Mucosa of descending colon (tissue), 3 donors: ENCODE results near the gene FGFRL1. TPM values are rescaled to one million over a fixed set of nuclear protein-coding genes. Genes with fewer than 3 reads are reported as not detected.
"Not testable (repeated sequence)": the region's sequence is repeated elsewhere in the genome, so short reads cannot be mapped to it uniquely, and the experiment has no call there.

Experiments used
- ATAC-seq: fragments of 200-7000 bp; cut with Tn5 transposase; one replicate; pipeline ENCODE4 v1.9.1; 2020; ENCODE audit warnings: mild to moderate bottlenecking, moderate library complexity
- DNase-seq, 3 donors: peaks; one replicate each; pipeline ENCODE4 v3.0.0-alpha.2; 2020
- H3K36me3 ChIP-seq: fragments of 200-600 bp; one replicate; pipeline ENCODE4 v1.8.0; 2021; ENCODE audit warnings: low read depth, mild to moderate bottlenecking
- H3K4me1 ChIP-seq: fragments of 200-600 bp; one replicate; pipeline ENCODE4 v1.8.0; 2021; ENCODE audit warnings: low read depth, mild to moderate bottlenecking
- H3K4me3 ChIP-seq: fragments of 200-600 bp; one replicate; pipeline ENCODE4 v1.8.0; 2021; ENCODE audit warnings: mild to moderate bottlenecking
- H3K9me3 ChIP-seq: fragments of 200-600 bp; one replicate; pipeline ENCODE4 v1.8.0; 2021; ENCODE audit warnings: mild to moderate bottlenecking
- intact Hi-C, 2 donors: fragments of 100-400 bp; cut with DNase I in 1 of 2; cut with micrococcal nuclease in 1 of 2; formaldehyde crosslinking; loops; one replicate each; pipeline versions ENCODE4 v1.11.0 to v1.11.1; 2022; cut with DNase I, micrococcal nuclease
- total RNA-seq, 3 donors: library from RNA; stranded (reverse); fragmentation: NEBNext Ultra II Directional in 2 of 3; extraction: Animal tissue kit (Norgen Biotek cat#: 25700) in 2 of 3; gene quantifications; one replicate each; pipeline versions ENCODE4 v1.2.1 to v1.2.4, GENCODE V29; 2021 to 2023
- TF ChIP-seq, protein P1 (sequence below): fragments of 200-600 bp; IDR thresholded peaks from one replicate; pipeline ENCODE4 v1.8.0; 2022; ENCODE audit warnings: antibody characterized with exemption, mild to moderate bottlenecking
- donor health status: DM: no; HTN: no; CAD: no; lungs with moderate emphysema.
- donor health status: DM: no; HTN: no; CAD: no.
- donor health status: DM: no; HTN: yes; CAD: no.

Gene FGFRL1
- total RNA-seq, 3 donors from 2014 or later = 14.7 to 19.3 (median 16.9) TPM

DNA sequence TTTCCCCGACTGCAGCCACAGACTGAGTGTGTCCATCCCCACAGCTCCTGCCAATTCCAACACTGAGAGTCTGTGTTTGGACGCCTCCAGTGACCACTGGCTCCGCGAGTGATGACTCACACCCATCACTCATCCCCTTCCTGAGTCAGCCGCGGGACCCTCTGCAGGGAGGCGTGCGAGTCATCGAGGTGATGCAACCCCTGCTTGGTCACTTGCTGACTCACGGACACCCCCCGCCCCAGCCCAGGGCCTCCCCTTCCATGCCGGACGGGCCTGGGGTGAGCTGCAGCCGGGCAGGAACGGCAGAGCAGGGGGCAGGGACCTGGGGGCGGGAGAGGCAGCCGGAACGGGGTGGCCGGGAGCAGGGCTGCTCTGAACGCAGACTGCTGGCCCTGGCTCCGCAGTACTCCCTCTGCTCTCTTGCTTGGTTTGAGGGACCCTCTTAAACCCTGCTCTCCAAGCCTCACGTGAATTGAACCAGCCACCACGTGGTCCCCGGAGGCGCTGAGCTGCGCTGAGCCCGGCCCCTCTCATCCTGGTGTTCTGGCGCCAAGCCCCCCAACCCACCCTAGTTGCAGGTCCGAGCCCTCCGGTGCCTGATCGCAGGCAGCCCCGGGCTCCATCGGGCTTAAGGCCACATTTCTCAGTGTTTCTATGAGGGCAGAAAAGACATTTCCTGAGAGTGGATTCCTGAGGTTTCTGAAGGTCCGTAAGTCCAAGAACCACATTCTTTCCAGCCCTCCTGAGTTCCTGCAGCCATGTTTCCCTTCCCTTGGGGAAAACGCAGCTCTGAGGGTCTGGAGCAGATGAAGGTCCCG lies 32.4 kb downstream of the FGFRL1 start:
- Histone ChIP-seq H3K4me1 (peaks cover 31% of the 10 kb centered on the region), H3K4me3 (no peak overlapping the region), H3K9me3 (no peaks in the 10 kb centered on the region), H3K36me3 (no peaks in the 10 kb centered on the region)
- ATAC-seq = peak; percentile 39
- TF ChIP-seq, protein P1, sequence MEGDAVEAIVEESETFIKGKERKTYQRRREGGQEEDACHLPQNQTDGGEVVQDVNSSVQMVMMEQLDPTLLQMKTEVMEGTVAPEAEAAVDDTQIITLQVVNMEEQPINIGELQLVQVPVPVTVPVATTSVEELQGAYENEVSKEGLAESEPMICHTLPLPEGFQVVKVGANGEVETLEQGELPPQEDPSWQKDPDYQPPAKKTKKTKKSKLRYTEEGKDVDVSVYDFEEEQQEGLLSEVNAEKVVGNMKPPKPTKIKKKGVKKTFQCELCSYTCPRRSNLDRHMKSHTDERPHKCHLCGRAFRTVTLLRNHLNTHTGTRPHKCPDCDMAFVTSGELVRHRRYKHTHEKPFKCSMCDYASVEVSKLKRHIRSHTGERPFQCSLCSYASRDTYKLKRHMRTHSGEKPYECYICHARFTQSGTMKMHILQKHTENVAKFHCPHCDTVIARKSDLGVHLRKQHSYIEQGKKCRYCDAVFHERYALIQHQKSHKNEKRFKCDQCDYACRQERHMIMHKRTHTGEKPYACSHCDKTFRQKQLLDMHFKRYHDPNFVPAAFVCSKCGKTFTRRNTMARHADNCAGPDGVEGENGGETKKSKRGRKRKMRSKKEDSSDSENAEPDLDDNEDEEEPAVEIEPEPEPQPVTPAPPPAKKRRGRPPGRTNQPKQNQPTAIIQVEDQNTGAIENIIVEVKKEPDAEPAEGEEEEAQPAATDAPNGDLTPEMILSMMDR = no peak
- intact Hi-C loops = no loop called here
- DNase-seq = peak; percentile 61 to 87 (median 68)

DNA sequence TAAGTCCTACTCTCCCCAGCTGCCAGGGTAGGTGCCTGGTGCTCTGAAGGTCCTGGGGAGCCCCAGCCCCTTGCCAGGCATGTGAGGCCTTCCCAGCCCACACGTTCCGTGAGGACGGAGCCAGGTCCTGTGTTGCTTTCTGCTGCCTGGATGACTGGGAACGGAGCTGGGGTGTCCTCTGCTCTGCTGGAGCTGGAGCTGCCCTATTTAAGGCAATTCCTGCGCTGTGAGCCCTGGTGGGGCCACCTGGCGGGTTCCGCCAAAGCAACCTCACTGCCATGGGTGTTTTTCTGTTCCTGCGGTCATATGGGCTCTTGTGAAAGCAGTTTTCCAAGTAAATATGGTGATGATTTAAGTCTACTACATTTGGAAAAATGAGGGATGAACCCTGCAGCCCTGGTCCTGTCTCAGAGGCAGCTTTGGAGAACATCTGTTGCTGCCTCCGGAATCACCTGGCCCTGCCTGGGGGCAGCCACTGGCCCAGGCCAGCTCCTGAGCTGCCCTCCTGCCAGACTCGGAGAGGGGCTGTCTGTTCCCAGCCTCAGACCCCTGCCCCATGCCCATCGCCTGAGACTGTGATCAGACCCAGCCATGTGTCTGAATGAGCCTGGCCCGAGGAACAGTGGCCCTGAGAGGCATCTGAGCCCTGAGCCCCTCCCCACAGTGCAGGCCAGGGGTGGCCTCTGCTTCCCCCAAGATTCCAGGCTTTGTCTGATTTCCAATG lies 33.2 kb downstream of the FGFRL1 start:
- ATAC-seq = no peak
- no peak overlapping the region for H3K4me3 ChIP-seq
- no peaks in the 10 kb centered on the region for H3K36me3 ChIP-seq
- H3K9me3 ChIP-seq = no peaks in the 10 kb centered on the region
- peaks cover 31% of the 10 kb centered on the region for H3K4me1 ChIP-seq
- intact Hi-C loops = no loop called here
- TF ChIP-seq, protein P1 = no peak
- peak in 1 of 3 donors; percentile 48 for DNase-seq

DNA sequence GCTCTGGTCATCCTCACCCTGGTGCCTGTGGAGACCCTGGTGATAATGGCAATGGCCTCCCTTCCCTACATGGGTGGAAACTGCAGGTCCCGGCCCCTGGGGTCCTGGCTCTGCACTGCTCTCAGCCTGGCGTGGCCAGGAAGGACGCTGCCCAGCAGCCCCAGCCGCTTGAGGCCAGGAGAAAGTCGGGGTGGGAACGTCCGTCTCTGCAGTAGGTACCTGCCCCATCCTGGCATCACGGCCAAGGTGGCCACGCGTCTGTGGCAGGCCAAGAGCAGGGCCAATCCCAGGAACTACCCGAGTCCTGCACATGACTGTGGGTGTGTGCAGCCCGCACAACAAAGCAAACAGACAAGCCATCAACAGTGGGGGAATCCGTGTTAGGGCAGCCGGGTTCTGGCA lies 33.8 kb downstream of the FGFRL1 start:
- H3K9me3 ChIP-seq = no peaks in the 10 kb centered on the region
- H3K4me1 ChIP-seq = peaks cover 28% of the 10 kb centered on the region
- ATAC-seq (no peak), DNase-seq (peak; percentile 10 to 53 (median 29))
- TF ChIP-seq, protein P1 = no peak
- intact Hi-C loops = no loop called here
- no peaks in the 10 kb centered on the region for H3K36me3 ChIP-seq
- H3K4me3 ChIP-seq = no peak overlapping the region

DNA sequence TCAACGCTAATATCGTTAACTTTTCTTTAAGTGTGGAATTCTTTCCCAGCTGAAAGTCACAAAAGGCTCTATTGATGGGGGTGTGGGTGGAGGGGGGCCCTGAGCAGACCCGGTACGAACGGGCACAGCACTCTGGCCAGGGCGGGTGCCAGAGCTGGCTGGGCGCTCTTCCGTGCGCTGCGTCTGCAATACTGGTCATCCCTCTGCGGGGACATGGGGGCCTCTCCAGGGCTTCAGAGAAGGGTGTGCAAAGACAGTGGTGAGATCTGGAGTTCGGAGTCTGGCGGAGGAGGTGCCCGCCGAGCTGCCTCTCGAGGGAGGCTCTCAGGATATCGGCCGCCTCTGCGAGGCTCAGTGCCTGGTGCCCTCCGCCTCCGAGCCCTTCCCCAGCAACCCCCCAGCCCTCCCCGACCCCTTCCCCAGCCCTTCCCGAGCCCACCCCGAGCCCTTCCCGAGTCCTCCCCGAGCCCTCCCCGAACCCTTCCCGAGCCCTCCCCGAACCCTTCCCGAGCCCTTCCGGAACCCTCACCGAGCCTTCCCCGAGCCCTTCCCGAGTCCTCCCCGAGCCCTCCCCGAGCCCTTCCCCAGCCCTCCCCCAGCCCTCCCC lies 34.3 kb downstream of the FGFRL1 start:
- Histone ChIP-seq H3K9me3 (no peaks in the 10 kb centered on the region), H3K36me3 (no peaks in the 10 kb centered on the region), H3K4me3 (no peak overlapping the region), H3K4me1 (peaks cover 28% of the 10 kb centered on the region)
- ATAC-seq (no peak), DNase-seq (peak in 2 of 3 donors; percentile 1 to 48)
- intact Hi-C loops = no loop called here
- TF ChIP-seq, protein P1 = no peak

DNA sequence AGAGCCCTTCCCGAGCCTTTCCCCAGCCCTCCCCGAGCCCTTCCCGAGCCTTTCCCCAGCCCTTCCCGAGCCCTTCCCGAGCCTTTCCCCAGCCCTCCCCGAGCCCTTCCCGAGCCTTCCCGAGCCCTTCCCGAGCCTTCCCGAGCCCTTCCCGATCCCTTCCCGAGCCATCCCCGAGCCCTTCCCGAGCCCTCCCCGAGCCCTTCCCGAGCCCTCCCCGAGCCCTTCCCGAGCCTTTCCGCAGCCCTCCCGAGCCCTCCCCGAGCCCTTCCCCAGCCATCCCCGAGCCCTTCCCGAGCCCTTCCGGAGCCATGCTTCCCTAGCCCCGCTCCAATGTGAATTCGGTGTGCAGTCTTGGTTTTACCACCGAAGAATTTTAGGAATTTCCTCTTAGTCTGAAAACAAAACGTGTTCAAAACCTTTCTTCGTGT lies 35.2 kb downstream of the FGFRL1 start:
- peak; percentile 55 for ATAC-seq
- H3K4me1 ChIP-seq = peaks cover 24% of the 10 kb centered on the region
- H3K9me3 ChIP-seq, H3K36me3 ChIP-seq, H3K4me3 ChIP-seq, intact Hi-C loops: not testable (repeated sequence)
- peak; percentile 77 to 87 (median 79) for DNase-seq
